NCI-H2029 (cell line): ENCODE measurements around the gene NRTN.

Experiments
- DNase-seq: peaks from one replicate; lab custom pipeline; 2025; lab: John Stamatoyannopoulos, UW

NRTN gene

DNA sequence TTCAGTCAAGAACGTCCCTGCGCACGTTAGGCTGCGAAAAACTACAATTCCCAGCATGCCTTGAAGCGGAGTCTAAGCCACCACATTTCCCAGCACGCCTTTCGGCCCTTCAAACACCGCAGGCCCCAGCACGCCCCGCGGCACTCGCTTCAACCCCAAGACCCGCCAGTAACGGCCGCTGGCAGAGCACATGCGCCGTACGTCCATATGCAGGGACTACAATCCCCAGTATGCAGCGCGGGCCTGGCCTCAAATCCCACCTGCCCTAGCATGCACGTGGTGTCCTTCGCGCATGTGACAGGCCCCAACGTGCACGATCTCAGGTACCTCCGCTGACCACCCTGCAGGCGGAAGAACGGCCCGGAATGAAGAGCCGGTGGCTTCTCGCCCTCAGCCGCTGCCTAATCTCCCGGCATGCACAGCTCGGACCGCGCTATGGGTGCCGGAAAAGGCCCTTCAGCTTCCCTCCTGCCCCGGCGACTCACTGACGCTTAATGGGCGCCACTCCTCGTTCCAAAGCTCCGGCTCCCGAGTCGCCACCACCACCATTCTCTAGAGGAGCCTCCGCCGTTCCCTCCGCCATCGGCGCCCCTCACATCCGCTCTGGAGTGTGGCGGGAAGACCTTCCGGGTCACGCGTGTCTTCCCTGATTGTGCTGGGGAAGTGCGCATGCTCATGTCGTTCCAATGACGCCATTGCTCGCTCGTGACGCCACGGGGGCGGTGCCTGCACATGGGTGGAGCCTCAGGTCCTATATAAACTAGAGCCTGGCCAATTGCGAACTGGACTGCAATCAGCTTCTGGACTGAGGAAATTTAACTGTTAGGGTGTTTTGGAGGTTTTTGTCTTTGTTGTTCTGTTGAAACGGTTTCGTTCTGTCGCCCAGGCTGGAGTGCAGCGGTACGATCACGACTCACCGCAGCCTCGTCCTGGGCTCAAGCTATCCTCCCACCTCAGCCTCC lies 14.0 kb upstream of the NRTN start, which contains the start of gene DUS3L:
TSS of gene DUS3L (minus strand) at position 605 of the 962 bp plus-strand sequence. CDS start at position 583, 22 bp downstream.
- DNase-seq: peak; percentile 99

DNA sequence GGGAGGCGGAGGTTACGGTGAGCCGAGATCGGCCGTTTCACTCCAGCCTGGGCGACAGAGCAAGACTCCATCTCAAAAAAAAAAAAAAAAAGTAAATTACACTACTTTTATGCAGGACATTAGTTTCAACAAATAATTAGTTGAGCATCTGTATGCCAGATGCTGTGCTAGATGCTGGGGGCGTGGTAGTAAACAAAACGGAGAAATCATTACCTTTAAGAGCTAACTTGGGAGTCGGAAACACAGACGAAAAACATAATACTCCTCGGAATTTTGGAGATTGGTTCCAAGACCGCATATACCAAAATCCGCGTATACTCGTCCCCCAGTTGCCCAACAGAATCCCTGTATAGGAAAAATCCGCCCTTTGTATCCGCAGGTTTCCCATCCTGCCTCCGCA lies 12.6 kb upstream of the NRTN start:
- DNase-seq: no peak

DNA sequence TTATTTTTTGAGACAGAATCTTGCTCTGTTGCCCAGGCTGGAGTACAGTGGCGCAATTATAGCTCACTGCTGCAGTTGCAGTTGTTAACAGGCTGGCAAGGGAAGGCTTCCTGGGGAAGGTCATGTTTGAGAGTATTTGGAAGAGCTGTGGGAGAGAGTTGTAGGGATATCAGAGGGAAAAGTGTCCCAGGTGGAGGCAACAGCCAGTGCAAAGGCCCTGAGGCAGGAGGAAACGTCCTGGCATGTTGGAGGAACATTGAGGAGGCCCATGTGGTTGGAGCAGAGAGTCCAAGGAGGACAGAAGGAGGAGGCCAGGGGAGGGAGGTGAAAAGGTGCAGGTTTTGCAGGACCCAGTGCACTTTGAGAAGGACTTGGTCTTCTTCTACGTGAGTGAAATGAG lies 11.7 kb upstream of the NRTN start:
- no peak for DNase-seq

DNA sequence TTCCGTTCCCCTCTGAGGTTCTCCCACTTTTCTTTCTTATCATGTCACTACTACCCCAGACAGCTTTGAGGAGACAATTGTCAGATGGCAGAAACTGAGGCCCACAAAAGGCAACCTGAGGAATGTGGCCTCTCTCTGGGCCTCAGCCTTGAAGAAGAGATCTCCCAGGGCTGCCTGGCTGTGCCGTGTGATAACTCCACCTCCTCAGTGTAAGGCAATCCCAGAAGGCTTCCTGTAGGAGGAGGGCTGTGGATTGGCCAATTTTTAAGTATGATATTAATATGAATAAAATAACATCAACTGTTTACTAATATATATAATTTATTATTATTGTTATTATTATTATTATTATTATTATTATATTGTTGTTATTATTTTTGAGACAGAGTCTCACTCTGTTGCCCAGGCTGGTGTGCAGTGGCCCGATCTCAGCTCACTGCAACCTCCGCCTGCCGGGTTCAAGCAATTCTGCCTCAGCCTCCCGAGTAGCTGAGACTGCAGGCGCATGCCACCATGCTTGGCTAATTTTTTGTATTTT lies 9.4 kb upstream of the NRTN start:
- no peak for DNase-seq

DNA sequence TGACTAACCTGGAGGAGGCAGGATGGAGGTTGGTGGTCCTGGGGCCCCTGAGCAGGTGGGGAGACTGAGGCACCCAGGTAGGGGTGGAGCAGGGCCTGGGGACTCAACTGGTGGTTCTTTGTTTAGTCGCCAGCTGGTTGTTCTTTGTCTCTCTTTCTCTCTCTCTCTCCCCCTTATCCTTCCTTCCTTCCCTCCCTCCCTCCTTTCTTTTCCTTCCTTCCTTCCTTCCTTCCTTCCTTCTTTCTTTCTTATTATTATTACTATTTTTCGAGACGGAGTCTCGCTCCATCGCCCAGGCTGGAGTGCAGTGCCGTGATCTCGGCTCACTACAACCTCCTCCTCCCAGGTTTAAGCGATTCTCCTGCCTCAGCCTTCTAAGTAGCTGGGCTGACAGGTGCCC lies 6.6 kb upstream of the NRTN start:
- DNase-seq: no peak

DNA sequence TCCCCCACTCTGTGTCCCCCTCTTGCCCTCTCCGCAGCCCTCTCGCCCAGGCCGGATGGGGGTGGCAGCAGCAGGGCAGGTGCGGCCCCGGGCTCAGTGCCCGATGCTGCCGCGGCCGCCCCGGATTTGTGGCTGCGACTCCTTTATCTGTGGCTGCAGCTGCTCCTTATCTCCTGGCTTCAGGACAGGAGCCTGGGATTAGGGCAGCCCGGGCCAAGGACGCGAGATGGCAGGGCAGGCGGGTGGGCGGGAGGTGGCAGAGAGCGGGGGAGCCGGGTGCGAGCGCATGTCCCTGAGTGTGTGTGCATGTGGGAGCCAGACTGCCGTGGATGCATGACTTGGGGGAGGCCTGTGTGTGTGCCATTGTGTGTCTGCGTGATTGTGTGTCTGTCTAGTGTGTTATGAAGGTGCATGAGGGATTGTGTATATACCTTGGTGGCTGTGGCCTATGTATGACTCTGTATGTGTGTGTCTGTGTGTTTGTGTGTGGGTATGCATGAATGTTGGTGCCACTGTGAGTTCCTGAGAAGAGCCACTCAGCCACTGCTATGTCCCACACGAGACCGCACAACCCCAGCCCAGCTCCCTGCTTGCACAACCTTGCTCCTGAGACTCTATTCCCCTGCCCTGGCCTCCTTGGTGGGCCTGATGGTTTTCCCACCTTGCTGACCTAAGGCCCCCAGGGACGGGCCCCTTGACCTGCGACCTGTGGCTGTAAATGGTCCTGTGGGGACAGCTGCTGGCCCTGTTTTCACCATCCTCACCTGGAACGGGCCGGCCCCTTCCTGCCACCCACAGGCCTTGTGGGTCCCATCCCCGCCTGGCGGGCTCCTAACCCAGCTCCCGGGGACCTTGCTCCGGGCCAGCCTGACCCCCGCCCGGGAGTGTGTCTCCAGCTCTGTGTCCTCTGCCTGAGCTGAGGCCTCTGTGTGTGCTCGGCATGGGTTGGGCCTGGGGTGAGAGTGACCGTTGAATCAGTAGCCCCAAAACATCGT lies 5.3 kb upstream of the NRTN start:
- peak; percentile 80 for DNase-seq

DNA sequence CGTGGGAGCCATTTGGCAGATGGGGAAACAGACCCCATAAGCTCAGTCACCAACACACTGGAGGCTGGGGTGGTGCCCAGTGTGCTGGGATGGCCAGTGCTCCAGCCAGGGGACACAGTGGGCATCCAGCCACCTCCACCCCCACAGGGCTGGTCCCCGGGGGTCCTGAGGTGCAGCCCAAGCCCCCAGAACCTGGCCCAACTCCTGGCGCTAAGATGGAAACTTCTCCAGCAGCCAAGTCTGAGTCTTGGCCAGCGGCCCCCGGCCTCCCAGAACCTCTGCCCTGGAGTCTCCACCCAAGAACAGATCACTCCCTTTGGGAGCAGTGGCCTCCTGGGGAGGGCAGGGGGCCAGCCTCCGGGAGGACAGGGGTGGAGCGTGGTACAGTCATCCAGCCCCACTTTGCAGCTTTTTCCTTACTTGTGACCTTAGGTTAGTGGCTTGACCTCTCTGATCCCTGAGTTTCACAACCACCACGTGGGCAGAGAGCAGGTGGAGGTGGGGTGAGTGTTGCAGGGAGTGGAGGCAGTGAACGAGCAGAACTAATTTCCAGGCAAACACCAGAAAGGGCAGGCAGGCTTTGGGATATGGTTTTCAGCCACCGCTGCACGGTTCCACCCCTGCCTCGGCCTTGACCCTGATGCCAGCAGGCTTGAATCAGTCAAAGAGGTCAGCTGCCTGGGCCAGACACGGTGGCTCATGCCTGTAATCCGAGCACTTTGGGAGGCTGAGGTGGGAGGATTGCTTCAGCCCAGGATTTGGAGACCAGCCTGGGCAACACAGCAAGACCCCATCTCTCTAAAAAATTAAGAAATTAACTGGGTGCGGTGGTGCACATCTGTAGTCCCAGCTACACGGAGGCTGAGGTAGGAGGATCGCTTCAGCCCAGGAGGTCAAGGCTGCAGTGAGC lies 4.3 kb upstream of the NRTN start:
- no peak for DNase-seq

DNA sequence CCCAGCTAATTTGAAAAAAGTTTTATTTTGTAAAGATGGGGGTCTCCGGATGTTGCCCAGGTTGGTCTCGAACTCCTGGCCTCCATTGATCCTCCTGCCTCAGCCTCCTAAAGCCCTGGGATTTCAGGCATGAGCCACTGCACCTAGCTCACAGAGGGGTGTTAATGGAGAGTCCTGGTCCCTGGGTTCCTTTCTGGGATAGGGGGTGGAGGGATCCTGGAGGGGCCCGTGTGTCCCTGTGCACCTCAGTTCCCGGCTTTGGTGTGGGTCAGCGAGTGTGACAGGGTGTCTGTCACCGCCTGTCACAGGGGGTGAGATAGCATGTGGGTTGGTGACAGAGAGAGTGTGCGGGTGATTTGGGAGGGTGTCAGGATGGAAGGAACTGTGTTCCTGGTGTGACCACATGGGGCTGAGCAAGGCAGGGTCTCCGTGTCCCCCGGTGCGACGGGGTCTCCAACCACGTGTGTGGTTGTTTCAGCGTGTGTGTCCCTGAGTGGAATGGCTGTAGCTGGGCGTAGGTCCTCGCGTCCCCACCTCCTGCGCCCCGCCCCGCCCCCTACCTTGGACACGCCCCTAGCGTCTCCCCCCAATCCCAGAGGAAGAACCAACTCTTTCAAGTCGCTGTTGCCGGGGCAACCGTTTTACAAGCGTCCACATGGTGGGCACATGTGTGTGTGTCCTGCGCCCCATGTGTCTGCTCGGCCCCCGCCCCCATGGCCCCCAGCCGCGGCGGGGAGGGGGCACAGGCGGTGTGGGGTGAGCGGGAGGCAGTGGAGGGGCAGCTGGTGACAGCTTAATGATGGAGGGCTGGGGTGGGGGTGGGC lies 2.9 kb upstream of the NRTN start:
- DNase-seq: no peak

DNA sequence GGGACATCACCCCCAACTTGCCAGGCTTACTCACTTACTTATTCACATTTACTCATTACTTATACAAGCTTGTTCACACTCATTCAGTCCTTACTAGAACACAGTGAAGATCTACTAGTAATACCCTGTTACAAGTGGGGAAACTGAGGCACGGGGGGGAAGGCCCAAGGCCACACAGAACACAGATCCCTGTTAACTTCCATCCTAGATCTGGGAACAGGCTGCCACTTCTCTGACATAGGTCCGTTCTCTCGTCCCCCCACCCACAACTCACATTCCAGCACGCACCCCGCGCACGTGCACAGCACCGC lies 1.5 kb upstream of the NRTN start:
- DNase-seq: no peak

DNA sequence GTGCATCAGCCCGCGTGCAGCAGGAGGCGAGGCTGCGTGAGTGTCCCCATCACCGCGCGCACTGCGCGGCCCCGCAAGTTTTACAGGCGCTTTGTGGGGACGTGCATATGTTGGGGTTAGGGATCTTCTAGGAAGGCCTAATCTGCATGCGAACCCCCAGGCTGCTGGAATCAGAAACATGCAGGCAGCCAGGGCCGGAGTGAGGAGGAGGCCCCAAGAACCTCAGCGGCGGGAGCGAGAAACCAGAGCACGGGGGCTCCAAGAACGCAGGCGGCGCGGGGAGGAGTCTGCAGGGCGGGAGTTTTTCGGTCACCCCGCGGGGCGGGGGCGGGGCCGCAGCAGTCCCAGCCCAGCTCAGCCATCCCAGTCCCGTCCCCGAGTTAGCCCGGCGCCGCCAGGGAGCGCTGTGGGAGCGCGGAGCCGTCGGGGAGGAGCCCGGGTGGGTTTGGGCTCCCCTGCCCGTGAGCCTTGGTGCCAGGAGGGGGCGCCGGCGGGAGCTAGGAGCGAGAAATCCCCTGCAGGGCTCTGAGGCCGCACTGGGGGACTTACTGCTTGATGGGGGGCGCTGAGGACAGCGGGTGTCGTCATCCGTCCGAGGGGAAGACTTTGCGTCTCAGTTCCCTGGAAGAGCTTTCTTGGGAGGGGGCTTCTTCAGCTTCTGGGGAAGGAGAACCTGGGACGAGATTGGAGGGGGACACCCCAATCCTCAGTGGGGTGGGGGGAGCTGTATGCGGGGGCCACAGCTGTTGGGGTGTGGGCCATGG lies 933 bp upstream of the NRTN start:
- peak; percentile 86 for DNase-seq

DNA sequence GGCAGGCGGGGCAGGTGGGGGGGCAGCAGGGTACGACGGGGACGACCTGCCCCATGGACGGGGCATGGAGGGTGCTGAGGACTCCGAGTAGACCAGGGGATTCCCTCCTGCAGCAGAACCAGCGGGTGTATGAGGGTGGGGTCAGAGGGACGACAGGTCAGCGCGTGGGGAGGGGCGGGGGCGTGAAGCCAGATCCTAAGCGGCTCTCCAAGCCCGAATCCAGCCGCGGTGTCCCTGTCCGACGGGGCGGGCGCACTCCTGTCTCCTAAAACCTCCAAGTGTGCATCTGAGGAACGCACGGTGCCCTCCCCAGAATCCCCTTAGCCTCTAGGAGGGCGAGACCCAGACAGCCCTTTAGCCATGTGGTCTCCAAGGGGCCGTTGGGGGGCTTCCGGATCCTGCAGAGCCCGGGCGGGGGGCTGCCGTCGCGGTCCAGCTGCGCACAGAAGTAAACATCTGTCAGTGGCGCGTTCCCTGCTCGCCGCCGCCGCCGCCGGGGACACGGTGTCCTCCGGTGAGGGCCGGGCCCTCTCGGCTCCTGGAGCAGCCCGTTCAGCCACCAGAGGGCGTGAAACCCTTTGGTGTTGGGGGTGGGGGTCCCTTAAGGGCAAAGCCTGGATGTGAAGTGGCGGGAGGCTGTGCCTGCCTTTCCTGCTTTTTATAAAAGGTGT lies 730 bp downstream of the NRTN start:
- DNase-seq: peak; percentile 77

DNA sequence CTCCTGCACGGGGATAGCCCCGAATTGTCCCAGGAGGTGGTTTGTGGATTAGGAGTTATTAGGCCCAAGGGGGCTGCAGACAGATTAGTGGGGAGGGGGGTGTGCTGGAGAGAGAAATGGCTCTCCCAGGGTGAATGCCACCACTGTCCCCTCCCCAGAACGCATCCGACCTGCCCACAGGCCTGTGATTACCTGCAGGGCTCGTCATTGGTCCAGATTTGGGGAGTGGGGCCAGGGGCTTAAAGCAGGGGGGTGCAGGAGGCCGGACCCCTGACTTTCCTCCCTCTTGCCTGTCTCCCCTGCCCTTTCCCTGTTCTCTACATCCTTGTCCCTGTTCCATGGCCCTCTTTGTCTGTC lies 1.2 kb downstream of the NRTN start:
- DNase-seq: no peak

DNA sequence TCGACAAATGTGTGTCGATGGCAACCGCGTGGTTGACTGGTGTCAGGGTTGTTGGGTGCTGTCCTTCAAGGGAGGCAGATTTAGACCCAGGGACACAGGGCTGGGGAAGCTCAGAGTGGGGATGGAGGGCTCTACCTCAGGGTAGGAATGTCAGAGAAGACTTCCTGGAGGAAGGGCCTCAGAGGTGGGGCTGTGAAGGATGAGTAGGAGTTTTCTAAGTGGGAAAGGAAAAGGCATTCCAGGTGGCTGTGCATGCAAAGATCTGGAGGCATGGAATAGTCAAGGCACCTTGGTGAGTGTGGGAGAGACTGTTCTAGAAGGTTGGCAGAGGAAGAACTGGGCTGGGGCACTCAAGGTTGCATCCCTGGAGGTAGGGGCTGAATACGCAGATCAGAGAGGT lies 2.0 kb downstream of the NRTN start:
- no peak for DNase-seq

DNA sequence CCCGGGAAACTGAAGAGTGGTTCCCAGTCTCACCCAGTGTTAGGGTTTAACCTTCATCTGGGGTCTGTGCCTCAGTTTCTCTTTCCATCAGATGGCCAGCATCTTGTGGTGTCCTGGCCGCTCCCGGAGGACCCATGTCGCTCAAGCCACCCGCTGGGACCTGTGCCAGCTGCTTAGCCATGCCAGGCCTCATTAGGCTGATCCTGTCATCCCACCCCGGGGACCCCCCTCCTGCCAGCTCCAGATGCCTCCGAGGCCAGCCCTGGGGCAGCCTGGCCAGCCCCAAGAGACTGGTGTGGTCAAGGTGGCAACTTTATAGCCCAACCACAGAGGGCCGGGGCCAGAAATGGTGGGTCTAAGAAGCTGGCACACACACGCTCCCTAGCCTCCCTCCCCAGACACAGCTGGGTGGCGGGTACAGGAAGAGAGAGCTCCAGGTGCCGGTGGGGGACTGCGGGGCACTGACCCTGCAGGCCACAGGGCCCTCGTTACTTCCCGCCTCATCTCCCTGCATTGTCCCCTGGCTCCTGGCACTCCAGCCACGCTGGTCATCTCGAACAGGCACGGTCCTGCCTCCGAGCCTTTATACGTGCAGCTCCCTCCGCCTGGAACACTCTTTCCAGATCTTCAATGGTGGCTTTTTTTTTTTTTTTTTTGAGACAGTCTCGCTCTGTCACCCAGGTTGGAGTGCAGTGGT lies 3.4 kb downstream of the NRTN start:
- no peak for DNase-seq

DNA sequence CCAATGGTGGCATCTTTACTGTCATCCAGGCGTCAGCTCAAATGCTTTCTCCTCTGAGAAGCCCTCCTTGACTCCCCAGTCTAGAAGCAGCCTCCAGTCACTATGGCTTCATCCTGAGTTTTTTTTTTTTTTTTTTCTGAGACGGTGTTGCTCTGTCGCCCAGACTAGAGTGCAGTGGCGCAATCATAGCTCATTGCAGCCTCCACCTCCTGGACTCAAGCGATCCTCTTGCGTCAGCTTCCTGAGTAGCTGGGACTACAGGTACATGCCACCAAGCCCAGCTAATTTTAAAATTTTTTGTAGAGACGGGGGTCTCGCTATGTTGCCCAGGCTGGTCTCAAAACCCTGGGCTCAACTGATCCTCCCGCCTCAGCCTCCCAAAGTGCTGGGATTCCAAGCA lies 4.2 kb downstream of the NRTN start:
- no peak for DNase-seq

DNA sequence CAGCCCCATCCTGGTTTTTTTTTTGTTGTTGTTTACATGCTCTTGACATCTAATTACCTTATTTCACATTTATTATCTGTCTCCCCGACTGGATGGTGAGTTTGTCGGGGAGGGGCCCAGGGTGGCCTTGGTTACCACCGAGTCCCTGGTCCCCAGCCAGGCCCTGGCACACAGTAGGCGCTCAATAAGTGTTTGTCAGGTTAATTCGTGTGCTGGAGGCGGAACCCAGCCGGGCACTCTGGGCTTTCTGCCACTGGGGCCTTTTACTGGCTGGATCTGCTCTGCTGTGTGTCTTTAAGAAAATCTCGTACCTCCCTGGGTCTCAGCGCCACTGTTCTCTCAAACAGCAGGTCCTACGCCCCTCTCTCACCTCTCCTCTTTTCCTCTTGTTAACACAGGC lies 4.6 kb downstream of the NRTN start:
- no peak for DNase-seq

DNA sequence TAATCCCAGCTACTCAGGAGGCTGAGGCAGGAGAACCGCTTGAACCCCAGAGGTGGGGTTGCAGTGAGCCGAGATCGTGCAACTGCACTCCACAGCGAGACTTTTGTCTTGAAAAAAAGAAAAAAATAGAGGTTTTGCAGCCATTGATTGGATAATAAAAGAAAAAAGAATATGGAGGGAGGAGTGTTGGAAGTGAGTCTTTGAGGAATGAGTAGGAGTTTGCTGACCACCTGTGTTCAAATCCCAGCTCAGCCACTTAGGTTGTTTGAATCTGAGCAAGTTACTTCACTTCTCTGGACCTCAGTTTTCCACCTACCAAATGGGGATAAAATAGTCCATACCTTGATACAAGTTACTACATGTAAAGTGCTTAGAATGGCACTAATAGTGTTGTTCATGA lies 6.2 kb downstream of the NRTN start:
- DNase-seq: no peak

DNA sequence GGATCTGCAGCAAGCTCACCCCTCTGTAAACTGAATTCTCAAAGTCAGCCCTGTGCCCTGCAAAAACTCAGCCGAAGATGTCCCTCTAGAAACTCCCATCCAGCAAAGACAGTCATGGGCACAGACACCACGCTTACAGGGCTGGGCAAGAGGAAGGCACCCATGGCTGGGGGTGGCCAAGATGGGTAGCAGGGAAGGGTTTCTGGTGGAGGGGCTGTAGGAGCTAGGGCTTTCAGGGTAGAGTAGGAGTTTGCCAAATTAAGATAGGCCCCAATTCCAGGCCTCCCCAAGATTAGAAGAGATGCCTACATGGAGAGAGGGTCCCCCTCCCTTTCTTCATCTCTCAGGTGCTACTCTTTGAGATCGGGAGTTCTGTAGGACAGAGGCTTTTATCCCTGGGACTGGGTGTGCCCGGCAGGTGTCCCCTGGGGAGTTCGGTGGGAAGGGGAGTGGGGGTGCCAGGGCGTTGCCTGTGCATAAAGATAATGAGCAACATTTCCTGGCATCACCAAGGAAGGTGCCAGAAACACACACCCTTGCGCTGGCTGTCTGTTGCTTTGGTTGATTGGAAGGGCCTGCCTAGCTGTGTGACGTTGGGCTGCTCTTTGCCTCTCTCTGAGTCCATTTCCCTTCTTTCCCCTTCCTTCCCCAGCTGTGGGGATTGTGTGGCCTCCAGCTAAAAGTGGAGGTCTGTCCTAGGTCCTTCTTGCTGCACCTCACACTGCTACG lies 9.4 kb downstream of the NRTN start:
- no peak for DNase-seq
